Measurements from ENCODE around the gene SLC7A14.

GRCh38 chr3:170418422-170419398, 167.2 kb downstream of the SLC7A14 start, which contains the start of gene CLDN11:
- TF ChIP-seq CTCF (IDR thresholded peaks at IDR 0.05; ENCODE audit: low read depth, low read length) (no peak), POLR2A (IDR thresholded peaks at IDR 0.05; ENCODE audit: extremely low read depth, insufficient read length) (no peak), MAX (IDR thresholded peaks at IDR 0.05; ENCODE audit: low read depth, low read length) (no peak), MYC (IDR thresholded peaks at IDR 0.05; ENCODE audit: low read depth, low read length) (no peak)

All from NB4 (cell line).